HEK293 (cell line): ENCODE results near the gene SLAMF1.
"Not testable (repeated sequence)": the region's sequence is repeated elsewhere in the genome, so short reads cannot be mapped to it uniquely, and the experiment has no call there.

Source experiments
- CTCF ChIA-PET: fragments of 350-600 bp; formaldehyde crosslinking; extraction: SDS; loops from one replicate; lab custom pipeline; 2021; ENCODE audit warnings: antibody characterized with exemption; lab: Yijun Ruan, JAX
- POLR2A ChIA-PET: fragments of 300-600 bp; formaldehyde crosslinking; extraction: SDS; loops from one replicate; lab custom pipeline; 2020; ENCODE audit warnings: antibody characterized with exemption, inconsistent platforms; lab: Yijun Ruan, JAX
- H3K27ac ChIP-seq: fragments of 200-500 bp; sonication (Bioruptor generic); 2 replicates; pipeline ENCODE4 v1.5.1; 2014; ENCODE audit warnings: low read depth, low read length, control low read depth, inconsistent platforms; ENCODE audit errors: extremely low read depth
- H3K36me3 ChIP-seq, 2 experiments: fragments of 200-500 bp in 1 of 2; sonication (Bioruptor generic) in 1 of 2; 1 replicate in 1 of 2; 2 replicates in 1 of 2; pipeline ENCODE4 v1.5.1; 2014 to 2017; ENCODE audit warnings: inconsistent platforms in 2 of 2, low read length in 2 of 2; ENCODE audit not compliant: control insufficient read depth in 2 of 2, insufficient read depth in 1 of 2
- H3K4me1 ChIP-seq: fragments of 200-500 bp; sonication (Bioruptor generic); 2 replicates; pipeline ENCODE4 v1.5.1; 2014; ENCODE audit warnings: mild to moderate bottlenecking, low read length, inconsistent platforms; ENCODE audit not compliant: control insufficient read depth, insufficient read depth
- H3K4me3 ChIP-seq: 2 replicates; pipeline ENCODE4 v1.5.1; 2011; ENCODE audit warnings: low read depth, mild to moderate bottlenecking, control low read depth, low read length, moderate library complexity
- H3K9me3 ChIP-seq: fragments of 200-500 bp; sonication (Bioruptor generic); 2 replicates; pipeline ENCODE4 v1.5.1; 2014; ENCODE audit warnings: low read depth, low read length, inconsistent platforms; ENCODE audit not compliant: control insufficient read depth, insufficient read depth
- BCL11A ChIP-seq: fragments of 450-650 bp; formaldehyde crosslinking; IDR thresholded peaks from 2 replicates; pipeline ENCODE4 v1.5.1; 2016; ENCODE audit warnings: low read depth, missing biosample characterization, missing genetic modification characterization
- HOXC10 ChIP-seq: sonication (generic); formaldehyde crosslinking; IDR thresholded peaks from 2 replicates; pipeline ENCODE4 v1.8.1; 2023; ENCODE audit warnings: mild to moderate bottlenecking, missing genetic modification reagents
- ZBTB8A ChIP-seq: fragments of 450-650 bp; formaldehyde crosslinking; IDR thresholded peaks from 2 replicates; pipeline ENCODE4 v1.5.1; 2016; ENCODE audit warnings: missing biosample characterization, missing genetic modification characterization
- ZNF10 ChIP-seq: fragments of 450-650 bp; formaldehyde crosslinking; IDR thresholded peaks from 2 replicates; pipeline ENCODE4 v1.5.1; 2017; ENCODE audit warnings: missing biosample characterization, missing genetic modification characterization
- ZNF112 ChIP-seq: fragments of 450-650 bp; formaldehyde crosslinking; IDR thresholded peaks from 2 replicates; pipeline ENCODE4 v1.5.0; 2017; ENCODE audit warnings: missing biosample characterization, missing genetic modification characterization
- ZNF169 ChIP-seq: fragments of 450-650 bp; formaldehyde crosslinking; IDR thresholded peaks from 2 replicates; pipeline ENCODE4 v1.5.1; 2016; ENCODE audit warnings: missing biosample characterization, missing genetic modification characterization
- ZNF19 ChIP-seq: fragments of 450-650 bp; formaldehyde crosslinking; IDR thresholded peaks from 2 replicates; pipeline ENCODE4; 2016; ENCODE audit warnings: missing biosample characterization, missing genetic modification characterization, low read depth
- ZNF23 ChIP-seq: fragments of 450-650 bp; formaldehyde crosslinking; IDR thresholded peaks from 2 replicates; pipeline ENCODE4 v1.5.1; 2016; ENCODE audit warnings: missing biosample characterization, missing genetic modification characterization, borderline replicate concordance
- ZNF366 ChIP-seq: fragments of 450-650 bp; formaldehyde crosslinking; conservative IDR thresholded peaks from 2 replicates; pipeline ENCODE4 v1.5.1; 2016; ENCODE audit warnings: missing biosample characterization, missing genetic modification characterization
- ZNF394 ChIP-seq: fragments of 450-650 bp; formaldehyde crosslinking; IDR thresholded peaks from 2 replicates; pipeline ENCODE4 v1.5.1; 2016; ENCODE audit warnings: missing biosample characterization, missing genetic modification characterization, mild to moderate bottlenecking, moderate library complexity, borderline replicate concordance
- ZNF426 ChIP-seq: fragments of 450-650 bp; formaldehyde crosslinking; IDR thresholded peaks from 2 replicates; pipeline ENCODE4 v1.5.1; 2017; ENCODE audit warnings: missing biosample characterization, missing genetic modification characterization, mild to moderate bottlenecking, inconsistent platforms, moderate library complexity
- ZNF560 ChIP-seq: fragments of 450-650 bp; formaldehyde crosslinking; IDR thresholded peaks from 2 replicates; pipeline ENCODE4 v1.5.1; 2017; ENCODE audit warnings: missing biosample characterization, missing genetic modification characterization, borderline replicate concordance
- ZNF596 ChIP-seq: fragments of 450-650 bp; IDR thresholded peaks from 2 replicates; pipeline ENCODE4 v1.5.0; 2018; ENCODE audit warnings: missing biosample characterization, mild to moderate bottlenecking, missing genetic modification characterization, moderate library complexity
- ZNF600 ChIP-seq: fragments of 450-650 bp; formaldehyde crosslinking; IDR thresholded peaks from 2 replicates; pipeline ENCODE4 v1.5.1; 2016; ENCODE audit warnings: missing biosample characterization, missing genetic modification characterization
- ZNF629 ChIP-seq: fragments of 450-650 bp; formaldehyde crosslinking; IDR thresholded peaks from 2 replicates; pipeline ENCODE4 v1.5.1; 2017; ENCODE audit warnings: missing biosample characterization, missing genetic modification characterization
- ZNF658 ChIP-seq: fragments of 450-650 bp; formaldehyde crosslinking; IDR thresholded peaks from 2 replicates; pipeline ENCODE4; 2016; ENCODE audit warnings: missing biosample characterization, missing genetic modification characterization
- ZNF664 ChIP-seq: fragments of 450-650 bp; formaldehyde crosslinking; IDR thresholded peaks from 2 replicates; pipeline ENCODE4 v1.5.1; 2016; ENCODE audit warnings: missing biosample characterization, missing genetic modification characterization
- ZNF677 ChIP-seq: fragments of 450-650 bp; IDR thresholded peaks from 2 replicates; pipeline ENCODE4 v1.5.0; 2018; ENCODE audit warnings: missing biosample characterization, mild to moderate bottlenecking, missing genetic modification characterization, moderate library complexity
- ZSCAN16 ChIP-seq: fragments of 450-650 bp; formaldehyde crosslinking; IDR thresholded peaks from 2 replicates; pipeline ENCODE4 v1.5.1; 2016; ENCODE audit warnings: missing biosample characterization, missing genetic modification characterization
- TF ChIP-seq, protein P1 (sequence below): fragments of 450-650 bp; formaldehyde crosslinking; IDR thresholded peaks from 2 replicates; pipeline ENCODE4 v1.5.1; 2016; ENCODE audit warnings: missing biosample characterization, missing genetic modification characterization
- TF ChIP-seq, protein P2 (sequence below): fragments of 450-650 bp; formaldehyde crosslinking; IDR thresholded peaks from 2 replicates; pipeline ENCODE4 v1.5.1; 2017; ENCODE audit warnings: missing biosample characterization, missing genetic modification characterization
- TF ChIP-seq, protein P3 (sequence below): fragments of 450-650 bp; formaldehyde crosslinking; IDR thresholded peaks from 2 replicates; pipeline ENCODE4 v1.5.1; 2016; ENCODE audit warnings: missing biosample characterization, missing genetic modification characterization
- TF ChIP-seq, protein P4 (sequence below): fragments of 450-650 bp; formaldehyde crosslinking; conservative IDR thresholded peaks from 2 replicates; pipeline ENCODE4 v1.5.1; 2016; ENCODE audit warnings: low read depth, missing biosample characterization, missing genetic modification characterization

Gene SLAMF1

DNA sequence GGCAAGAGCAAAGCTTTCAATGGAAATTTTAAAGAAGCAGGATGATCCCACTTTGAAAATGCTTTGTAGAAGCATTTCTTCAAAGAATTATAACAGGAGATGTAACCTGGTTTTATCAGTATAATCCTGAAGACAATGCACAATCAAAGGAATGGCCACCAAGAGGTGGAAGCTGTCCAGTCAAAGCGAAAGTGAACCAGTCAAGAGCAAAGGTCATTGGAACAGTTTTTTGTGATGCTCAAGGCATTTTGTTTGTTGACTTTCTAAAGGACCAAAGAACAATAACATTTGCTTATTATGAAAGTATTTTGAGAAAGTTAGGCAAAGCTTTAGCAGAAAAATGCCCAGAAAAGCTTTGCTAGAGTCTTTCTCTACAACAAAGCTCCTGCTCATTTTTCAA lies 62.1 kb downstream of the SLAMF1 start:
- CTCF ChIA-PET: interaction anchor here (0.7 to 1.1 kb wide), 2 partner anchors 14 to 103 kb away, joined by 3 to 6 read pairs; no protein-coding TSS in a partner anchor
- Histone ChIP-seq H3K4me3 (no peak overlapping the region), H3K4me1 (no peaks in the 10 kb centered on the region), H3K36me3 (no peaks in the 10 kb centered on the region), H3K27ac (no peak overlapping the region), H3K9me3 (no peaks in the 10 kb centered on the region)
- POLR2A ChIA-PET: no interaction called here
- no peak for TF ChIP-seq BCL11A (tag by site-specific recombination)
- TF ChIP-seq ZNF23 (tag by site-specific recombination): no peak
- no peak for TF ChIP-seq ZSCAN16 (tag by site-specific recombination)
- TF ChIP-seq ZNF658 (tag by site-specific recombination): no peak
- TF ChIP-seq ZNF596 (tag by site-specific recombination): no peak
- TF ChIP-seq ZNF19 (tag by site-specific recombination): no peak
- no peak for TF ChIP-seq ZNF10 (tag by site-specific recombination)
- TF ChIP-seq ZNF426 (tag by site-specific recombination): no peak
- TF ChIP-seq ZNF677: no peak
- TF ChIP-seq ZNF629: no peak
- TF ChIP-seq HOXC10 (CRISPR knock-in tag): no peak
- no peak for TF ChIP-seq ZNF169 (tag by site-specific recombination)
- TF ChIP-seq, all 188 proteins: peak for 0

DNA sequence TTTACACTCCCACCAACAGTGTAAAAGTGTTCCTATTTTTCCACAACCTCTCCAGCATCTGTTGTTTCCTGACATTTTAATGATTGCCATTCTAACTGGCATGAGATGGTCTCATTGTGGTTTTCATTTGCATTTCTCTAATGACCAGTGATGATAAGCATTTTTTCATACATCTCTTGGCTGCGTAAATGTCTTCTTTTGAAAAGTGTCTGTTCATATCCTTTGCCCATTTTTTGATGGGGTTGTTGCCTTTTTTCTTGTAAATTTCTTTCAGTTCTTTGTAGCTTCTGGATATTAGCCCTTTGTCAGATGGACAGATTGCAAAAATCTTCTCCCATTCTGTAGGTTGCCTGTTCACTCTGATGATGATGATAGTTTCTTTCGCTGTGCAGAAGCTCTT lies 63.9 kb downstream of the SLAMF1 start:
- H3K27ac ChIP-seq, POLR2A ChIA-PET, H3K9me3 ChIP-seq, H3K36me3 ChIP-seq, H3K4me1 ChIP-seq, CTCF ChIA-PET, H3K4me3 ChIP-seq: not testable (repeated sequence)

DNA sequence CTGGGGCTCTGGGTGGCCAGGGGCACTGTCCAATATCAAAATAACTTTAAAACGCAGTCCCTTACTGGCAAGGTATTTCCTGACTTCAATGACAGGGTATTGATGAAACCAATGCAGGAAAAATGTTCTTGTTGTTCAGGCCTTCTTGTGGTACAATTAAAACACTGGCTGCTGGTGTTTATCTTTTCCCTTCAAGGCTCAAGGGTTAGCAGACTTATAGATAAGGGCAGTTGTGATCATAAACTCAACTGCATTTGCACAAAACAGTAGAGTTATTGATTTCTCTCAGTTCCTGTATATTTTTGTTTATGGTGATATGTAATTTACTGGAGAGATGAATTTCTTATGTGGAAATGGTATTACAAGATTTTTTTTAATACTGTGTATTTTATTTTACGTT lies 64.9 kb downstream of the SLAMF1 start:
- POLR2A ChIA-PET: no interaction called here
- CTCF ChIA-PET: no interaction called here
- TF ChIP-seq ZNF600 (tag by site-specific recombination) (no peak), BCL11A (tag by site-specific recombination) (no peak), ZNF366 (tag by site-specific recombination) (no peak), ZBTB8A (no peak), ZNF112 (tag by site-specific recombination) (no peak), ZNF394 (no peak), ZNF560 (no peak), ZSCAN16 (tag by site-specific recombination) (no peak), ZNF664 (no peak)
- TF ChIP-seq, protein P1, sequence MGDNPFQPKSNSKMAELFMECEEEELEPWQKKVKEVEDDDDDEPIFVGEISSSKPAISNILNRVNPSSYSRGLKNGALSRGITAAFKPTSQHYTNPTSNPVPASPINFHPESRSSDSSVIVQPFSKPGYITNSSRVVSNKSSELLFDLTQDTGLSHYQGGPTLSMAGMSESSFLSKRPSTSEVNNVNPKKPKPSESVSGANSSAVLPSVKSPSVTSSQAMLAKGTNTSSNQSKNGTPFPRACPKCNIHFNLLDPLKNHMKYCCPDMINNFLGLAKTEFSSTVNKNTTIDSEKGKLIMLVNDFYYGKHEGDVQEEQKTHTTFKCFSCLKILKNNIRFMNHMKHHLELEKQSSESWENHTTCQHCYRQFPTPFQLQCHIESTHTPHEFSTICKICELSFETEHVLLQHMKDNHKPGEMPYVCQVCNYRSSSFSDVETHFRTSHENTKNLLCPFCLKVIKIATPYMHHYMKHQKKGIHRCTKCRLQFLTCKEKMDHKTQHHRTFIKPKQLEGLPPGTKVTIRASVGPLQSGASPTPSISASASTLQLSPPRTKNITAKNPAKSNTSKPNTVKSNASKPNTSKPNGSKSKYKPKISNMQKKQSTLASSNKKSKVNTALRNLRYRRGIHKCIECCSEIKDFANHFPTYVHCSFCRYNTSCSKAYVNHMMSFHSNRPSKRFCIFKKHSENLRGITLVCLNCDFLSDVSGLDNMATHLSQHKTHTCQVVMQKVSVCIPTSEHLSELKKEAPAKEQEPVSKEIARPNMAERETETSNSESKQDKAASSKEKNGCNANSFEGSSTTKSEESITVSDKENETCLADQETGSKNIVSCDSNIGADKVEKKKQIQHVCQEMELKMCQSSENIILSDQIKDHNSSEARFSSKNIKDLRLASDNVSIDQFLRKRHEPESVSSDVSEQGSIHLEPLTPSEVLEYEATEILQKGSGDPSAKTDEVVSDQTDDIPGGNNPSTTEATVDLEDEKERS: no peak
- TF ChIP-seq, protein P2, sequence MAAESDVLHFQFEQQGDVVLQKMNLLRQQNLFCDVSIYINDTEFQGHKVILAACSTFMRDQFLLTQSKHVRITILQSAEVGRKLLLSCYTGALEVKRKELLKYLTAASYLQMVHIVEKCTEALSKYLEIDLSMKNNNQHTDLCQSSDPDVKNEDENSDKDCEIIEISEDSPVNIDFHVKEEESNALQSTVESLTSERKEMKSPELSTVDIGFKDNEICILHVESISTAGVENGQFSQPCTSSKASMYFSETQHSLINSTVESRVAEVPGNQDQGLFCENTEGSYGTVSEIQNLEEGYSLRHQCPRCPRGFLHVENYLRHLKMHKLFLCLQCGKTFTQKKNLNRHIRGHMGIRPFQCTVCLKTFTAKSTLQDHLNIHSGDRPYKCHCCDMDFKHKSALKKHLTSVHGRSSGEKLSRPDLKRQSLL (tag by site-specific recombination): no peak
- TF ChIP-seq, protein P3, sequence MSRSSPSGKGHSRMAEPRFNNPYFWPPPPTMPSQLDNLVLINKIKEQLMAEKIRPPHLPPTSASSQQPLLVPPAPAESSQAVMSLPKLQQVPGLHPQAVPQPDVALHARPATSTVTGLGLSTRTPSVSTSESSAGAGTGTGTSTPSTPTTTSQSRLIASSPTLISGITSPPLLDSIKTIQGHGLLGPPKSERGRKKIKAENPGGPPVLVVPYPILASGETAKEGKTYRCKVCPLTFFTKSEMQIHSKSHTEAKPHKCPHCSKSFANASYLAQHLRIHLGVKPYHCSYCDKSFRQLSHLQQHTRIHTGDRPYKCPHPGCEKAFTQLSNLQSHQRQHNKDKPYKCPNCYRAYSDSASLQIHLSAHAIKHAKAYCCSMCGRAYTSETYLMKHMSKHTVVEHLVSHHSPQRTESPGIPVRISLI (tag by site-specific recombination): no peak
- TF ChIP-seq, protein P4, sequence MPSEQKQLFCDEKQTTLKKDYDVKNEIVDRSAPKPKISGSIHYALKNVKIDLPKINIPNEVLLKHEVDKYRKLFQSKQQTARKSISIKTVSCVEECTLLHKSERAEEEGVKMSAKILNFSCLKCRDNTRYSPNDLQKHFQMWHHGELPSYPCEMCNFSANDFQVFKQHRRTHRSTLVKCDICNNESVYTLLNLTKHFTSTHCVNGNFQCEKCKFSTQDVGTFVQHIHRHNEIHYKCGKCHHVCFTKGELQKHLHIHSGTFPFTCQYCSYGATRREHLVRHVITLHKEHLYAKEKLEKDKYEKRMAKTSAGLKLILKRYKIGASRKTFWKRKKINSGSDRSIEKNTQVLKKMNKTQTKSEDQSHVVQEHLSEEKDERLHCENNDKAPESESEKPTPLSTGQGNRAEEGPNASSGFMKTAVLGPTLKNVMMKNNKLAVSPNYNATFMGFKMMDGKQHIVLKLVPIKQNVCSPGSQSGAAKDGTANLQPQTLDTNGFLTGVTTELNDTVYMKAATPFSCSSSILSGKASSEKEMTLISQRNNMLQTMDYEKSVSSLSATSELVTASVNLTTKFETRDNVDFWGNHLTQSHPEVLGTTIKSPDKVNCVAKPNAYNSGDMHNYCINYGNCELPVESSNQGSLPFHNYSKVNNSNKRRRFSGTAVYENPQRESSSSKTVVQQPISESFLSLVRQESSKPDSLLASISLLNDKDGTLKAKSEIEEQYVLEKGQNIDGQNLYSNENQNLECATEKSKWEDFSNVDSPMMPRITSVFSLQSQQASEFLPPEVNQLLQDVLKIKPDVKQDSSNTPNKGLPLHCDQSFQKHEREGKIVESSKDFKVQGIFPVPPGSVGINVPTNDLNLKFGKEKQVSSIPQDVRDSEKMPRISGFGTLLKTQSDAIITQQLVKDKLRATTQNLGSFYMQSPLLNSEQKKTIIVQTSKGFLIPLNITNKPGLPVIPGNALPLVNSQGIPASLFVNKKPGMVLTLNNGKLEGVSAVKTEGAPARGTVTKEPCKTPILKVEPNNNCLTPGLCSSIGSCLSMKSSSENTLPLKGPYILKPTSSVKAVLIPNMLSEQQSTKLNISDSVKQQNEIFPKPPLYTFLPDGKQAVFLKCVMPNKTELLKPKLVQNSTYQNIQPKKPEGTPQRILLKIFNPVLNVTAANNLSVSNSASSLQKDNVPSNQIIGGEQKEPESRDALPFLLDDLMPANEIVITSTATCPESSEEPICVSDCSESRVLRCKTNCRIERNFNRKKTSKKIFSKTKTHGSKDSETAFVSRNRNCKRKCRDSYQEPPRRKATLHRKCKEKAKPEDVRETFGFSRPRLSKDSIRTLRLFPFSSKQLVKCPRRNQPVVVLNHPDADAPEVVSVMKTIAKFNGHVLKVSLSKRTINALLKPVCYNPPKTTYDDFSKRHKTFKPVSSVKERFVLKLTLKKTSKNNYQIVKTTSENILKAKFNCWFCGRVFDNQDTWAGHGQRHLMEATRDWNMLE (tag by site-specific recombination): no peak

More for the DNA sequence above, 64.9 kb downstream of the SLAMF1 start:
- H3K4me1 ChIP-seq: no peaks in the 10 kb centered on the region
- H3K36me3 ChIP-seq: no peaks in the 10 kb centered on the region
- no peak overlapping the region for H3K27ac ChIP-seq
- no peak overlapping the region for H3K4me3 ChIP-seq
- no peaks in the 10 kb centered on the region for H3K9me3 ChIP-seq
